ENCODE measurements around the gene FAM89B. TPM values are rescaled to one million over a fixed set of nuclear protein-coding genes. Genes with fewer than 3 reads are reported as not detected.
A peak's percentile ranks its signal among the peaks of the same experiment; 100 is the strongest.

Gene FAM89B
- total RNA-seq, 1 experiment from 2014 or later: 30.2 TPM

DNA sequence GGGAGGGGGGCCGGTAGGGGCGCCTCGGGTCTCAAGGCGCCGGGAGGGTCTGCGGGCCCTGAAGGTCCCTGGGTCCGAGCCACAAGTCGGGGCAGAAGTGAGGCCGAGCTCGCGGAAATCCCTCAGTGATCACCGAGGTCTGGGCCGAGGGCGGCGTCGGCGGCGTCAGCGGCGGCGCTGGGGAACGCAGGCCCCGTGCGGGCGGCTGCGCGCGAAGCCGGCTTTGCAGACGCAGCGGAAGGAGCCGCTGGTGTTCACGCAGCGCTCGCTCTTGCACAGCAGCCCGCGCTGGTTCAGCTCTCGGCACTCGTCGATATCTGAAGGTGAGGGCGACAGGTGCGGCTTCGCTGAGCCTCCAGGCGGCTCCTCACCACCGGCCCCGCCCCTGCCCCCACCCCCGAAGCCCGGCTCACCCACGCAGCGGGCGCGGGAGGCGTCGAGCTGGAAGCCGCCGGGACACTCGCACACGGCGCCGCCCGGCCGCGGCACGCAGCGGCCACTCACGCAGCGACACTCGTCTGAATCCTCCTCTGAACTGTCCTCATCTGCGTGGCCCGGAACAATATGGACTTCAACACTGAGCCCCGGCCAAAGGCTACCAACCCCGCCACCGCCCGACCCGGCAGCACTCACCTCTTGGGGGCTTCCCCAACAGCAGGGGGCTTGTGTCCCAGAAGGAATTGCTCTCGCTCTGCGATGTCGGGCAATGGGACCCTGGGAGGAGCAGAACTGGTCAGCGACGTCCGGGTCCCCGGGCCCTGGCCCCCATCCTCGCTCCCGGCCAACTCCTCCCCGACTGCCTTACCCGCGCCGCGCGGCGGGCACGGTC lies 33.2 kb upstream of the FAM89B start:
- no peak for DNase-seq (ENCODE audit: low read depth)

DNA sequence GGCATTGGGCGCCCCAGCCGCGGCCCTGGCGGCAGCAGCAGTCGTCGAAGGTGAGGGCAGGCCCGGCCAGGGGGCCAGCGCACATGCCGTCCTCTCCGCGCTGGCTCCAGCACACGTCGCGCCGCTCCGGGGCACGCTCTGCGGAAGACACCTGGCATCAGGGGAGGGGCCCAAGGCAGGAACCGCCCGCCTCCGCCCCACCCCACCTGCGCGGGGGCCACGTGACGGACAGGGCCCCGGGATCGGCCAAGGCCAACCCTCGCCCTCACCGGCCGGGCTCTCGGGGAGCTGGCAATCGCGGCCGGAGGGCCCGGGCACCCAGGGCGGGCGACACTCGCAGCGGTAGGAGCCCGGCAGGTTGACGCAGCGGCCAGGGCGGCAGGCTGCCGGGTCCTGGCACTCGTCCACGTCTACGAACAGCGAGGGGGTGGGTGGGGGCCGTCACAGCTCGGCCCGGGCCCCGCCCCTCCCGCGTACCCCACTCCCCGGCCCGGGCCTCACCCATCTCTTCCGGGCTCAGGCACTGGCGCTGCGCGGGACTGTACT lies 32.5 kb upstream of the FAM89B start:
- no peak for DNase-seq (ENCODE audit: low read depth)

DNA sequence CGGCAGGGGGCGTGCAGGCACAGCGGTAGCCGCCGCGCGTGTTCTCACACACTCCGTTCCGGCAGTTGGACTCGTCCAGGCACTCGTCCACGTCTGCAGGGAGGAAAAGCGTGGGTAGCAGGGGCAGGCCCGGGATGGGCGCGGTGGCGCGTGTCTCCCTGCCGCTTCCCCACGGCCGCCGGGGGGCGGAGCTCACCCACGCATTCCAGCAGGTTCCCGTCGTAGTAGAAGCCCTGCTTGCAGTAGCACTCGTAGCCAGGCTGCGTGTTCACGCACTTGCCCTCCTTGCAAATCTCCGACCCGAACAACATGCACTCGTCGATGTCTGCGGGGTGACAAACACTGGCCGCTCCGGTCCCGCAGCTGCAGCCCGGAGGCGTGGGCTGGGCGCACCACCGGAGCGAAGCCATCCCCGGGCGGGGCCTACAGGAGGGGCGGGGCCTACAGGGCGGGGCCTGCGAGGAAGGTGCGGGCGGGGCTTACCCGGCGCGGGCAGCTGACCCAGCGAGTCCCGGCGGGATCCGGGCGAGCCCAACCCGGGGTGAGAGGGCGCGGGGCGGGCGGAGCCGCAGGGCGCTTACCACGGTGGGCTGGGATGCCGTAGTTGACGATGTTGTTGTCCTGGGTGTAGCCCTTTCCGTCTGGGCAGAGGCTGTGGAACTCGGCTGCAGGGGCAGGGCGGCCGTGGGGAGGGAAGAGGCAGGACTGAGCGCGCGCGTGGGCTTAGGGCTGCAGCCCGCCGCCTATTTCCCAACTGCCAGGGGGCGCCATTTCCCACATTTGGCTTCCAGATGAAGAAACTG lies 31.8 kb upstream of the FAM89B start:
- DNase-seq (ENCODE audit: low read depth): peak; percentile 93

DNA sequence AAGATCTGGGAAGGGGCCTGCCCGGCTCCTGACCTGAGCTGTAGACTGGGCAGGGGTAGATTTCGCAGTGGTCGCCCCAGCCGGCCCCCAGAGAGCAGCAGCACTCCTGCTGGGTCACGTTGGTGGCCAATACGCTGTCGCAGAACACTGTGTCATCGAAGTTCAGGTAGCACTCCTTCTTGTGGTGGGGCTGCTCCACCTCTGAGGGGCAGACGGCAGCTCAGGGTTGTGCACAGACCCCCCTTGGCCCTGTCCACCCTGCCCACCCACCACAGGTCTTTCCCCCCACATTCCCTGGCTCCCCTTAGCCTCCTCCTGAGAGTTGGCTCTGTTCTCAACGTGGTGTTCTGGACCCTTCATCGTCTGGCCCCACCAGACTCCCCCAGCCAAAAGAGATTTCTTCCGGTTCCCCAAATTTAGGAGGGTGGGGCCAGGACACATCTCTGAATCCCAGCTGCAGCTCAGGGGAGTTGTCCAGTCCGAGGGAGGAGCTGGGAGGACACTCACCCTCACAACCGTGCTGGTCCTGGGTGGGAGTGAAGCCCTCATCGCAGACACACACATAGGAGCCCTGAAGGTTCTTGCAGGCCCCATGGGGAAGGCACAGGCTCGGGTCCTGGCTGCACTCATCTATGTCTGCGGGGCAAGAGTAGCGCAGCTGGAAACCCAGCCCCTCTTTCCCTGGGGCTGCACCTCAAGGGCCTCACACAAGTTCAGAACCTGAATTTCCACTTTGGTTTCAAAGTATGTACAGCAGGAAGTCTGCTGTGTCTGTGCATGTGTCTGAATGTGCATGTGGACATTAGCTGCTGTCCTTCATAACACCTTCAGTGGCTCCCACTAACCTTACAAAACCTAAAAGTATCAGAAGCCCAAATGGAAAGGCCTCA lies 31.0 kb upstream of the FAM89B start:
- DNase-seq (ENCODE audit: low read depth): no peak

DNA sequence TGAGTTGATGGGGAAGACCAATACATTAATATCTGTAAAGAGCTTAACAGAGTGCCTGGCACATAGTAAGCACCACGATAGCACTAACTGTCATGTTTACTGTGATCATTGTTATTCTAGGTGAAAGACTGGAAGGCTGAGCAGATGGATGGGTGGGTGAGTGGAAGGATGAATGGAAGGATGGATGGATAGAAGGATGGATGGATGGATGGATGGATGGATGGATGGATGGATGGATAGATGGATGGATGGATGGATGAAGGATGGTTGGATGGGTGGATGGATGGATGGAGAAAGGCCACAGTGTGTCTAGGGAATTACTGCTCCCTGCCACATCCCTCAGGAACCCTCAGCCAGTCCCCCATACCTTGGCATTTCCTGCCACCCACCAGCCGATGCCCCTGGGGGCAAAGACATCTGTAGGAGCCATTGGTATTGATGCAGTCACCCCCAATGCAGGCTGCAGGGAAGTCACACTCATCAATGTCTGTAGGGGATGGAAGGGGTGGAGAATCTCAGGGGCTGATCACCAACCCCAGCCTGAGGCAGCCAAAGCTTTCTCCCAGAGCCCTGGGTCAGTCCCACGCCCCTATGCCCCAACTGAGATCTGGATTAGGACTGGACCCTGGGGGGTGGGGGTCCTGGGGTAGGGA lies 29.5 kb upstream of the FAM89B start:
- DNase-seq (ENCODE audit: low read depth): no peak

DNA sequence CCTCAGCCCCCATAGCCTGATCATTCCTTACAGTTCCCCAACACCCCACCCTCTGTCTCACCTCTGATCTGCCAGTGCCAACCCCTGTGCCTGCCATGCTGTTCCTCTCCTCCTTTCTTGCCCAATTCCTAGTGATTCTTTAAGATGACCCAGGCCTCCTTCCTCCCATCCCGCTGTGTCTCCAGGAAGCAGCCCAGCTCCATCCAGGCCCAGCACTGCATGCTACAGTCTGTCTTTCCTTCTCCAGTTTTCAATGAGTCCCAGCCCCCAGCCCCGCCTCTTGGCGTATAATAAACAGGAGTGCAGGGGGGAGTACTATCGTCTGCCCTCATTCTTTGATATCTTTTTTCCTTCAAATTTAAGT lies 26.5 kb upstream of the FAM89B start:
- DNase-seq (ENCODE audit: low read depth): no peak

DNA sequence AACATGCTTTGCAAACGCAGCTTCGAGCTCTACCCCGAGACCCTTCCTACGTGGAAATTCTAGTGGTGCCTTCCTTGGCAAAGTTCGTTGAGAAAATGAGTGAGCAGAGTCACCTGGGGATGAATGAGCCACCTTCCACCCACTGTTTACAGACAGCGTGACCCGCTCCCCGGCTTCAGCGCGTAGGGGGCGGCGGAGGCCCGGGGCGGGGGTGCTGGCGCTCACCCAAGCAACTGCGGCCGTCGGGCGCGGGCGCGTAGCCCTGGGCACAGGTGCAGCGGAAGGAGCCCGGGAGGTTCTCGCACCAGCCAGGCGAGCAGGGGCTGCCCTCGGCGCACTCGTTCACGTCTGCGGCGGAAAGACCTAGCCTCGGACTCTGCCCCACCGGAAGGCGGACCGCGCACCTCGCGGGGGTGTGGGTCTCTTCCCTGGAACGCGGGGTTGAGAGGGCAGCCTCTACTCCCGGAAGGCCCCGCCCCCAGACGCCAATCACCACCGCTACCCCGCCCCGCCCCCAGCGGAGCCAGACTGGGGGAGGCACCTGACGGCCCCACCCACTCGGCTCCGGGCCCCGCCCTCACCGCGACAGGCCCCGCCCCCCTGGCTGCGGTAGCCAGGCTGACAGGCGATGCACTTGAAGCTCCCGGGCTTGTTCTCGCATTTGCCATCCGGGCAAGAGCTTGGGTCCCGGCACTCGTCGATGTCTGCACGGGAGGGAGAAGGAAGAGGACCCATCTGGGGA lies 25.9 kb upstream of the FAM89B start:
- peak; percentile 51 for DNase-seq (ENCODE audit: low read depth)

DNA sequence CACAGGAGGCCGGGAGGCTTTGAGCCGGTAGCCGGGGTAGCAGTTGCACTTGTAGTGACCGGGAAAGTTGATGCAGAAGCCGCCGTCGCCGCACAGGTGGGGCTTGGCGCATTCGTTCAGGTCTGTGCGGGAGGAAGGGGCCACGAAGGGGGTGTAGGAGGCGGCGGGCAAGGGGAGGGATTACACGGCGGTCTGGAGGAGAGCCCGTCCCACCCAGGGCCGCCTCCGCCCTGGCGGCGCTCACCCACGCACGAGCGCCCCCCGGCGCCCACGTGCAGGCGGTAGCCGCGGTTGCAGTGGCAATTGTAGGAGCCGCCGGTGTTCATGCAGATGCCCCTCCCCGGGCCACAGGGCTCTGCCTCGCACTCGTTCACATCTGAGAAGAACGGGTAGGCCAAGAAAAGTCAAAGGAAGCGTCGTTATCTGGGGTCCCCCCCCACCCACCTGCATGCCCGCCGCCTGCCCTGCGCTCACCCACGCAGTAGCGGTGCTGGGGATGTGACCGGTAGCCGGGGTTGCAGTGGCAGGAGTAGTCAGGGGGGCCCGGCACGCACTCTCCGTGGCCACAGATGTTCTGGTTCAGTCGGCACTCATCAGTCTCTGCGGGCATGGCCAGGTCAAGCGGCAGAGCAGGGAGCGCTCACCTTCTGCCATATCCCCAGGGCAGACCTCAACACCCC lies 24.8 kb upstream of the FAM89B start:
- no peak for DNase-seq (ENCODE audit: low read depth)

DNA sequence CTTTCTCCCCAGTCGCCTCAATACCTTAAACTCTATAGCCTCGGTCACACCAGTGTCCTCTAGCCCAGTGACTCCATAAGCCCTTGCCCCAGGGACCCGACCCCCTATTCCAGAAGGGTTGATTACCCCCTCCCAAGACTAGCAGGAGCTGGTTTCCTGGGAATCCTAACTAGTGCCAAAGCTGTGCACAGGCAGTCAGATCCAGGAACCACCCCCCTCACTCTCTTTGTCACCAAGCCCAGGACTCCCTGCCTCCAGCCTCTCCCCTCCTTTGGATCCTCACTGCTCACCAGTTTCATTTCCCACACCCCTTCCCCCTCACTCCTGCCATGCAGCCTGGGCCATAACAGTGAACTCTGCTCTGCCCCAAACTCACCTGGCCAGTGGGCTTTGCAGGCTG lies 23.9 kb upstream of the FAM89B start:
- DNase-seq (ENCODE audit: low read depth): no peak

DNA sequence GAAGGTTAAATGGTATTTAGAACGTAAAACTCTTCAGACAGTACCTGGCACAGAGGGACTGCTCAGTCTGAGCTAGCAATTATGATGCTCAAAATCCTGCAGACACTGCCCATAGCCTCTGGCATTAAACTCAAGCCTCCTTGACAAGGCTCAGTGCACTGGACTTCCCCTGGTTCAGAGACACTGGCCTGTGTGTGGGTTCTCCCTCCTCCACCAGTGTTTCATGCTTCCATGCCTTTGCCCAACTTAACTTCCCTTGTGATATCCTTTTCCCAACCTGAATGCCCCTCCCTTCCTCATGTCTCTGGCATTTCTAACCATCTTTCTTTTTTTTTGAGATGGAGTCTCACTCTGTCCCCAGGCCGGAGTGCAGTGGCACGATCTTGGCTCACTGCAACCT lies 23.2 kb upstream of the FAM89B start:
- no peak for DNase-seq (ENCODE audit: low read depth)

DNA sequence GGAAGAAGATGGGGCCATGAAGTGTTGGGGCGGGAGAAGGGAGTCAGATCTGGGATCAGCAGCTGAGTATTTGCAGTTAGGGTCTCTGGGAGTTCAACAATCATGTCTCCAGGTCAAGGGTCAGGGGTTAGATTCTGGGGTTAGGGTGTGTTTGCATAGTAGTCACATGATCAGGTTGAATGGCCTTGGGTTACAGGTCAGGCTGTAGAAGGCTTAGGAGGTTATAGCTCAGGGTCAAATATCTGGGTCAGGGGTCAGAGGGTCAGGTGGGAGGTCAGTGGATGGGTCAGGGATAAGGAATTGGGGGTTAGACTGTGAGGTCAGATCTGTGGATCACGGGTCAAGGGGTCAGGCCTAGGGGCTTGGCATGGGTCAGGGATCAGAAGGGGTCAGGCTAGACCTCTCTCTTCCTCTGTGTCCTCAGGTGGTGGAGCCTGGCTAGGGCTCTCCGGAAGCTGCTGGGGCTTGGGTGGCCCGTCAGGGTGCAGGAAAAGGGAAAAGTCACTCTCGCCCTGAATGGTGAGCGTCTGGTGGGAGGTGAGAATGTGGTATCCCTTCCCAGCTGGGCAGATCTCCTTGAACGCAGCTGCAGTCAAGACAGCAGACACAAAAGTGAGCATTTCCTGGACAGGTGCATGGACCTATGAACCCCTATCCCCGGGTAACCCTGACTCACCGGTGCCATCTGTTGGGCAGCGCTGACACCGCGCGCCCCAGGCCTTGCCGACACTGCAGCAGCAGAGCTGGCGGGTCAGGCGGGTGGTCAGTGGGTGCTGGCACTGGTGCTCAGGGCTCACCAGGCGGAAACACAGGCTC lies 20.6 kb upstream of the FAM89B start:
- DNase-seq (ENCODE audit: low read depth): no peak

DNA sequence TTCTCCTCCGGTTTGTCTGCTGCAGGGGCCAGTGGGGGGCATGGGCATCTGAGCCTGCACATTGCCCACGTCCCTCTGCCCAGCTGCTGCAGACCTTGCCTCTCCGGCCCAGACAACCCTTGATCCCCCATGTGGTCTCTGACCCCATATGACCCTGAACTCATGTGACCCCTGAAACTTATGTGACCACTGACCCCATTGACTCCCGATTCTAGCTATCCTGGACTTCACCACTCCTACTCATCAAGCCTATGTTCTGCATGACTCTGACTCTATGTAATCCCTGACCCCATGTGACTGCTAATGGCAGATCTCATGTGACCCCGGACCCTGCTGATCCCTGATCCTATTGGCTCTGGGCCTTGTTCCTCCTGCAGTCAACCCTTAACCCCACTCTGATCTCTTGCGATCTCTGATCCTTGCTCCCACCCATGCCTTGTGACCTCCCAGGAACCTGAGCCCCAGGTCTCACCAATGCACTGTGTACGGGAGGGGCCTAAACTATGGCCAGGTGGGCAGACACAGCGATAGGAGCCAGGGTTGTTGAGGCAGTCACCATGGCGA lies 19.9 kb upstream of the FAM89B start:
- DNase-seq (ENCODE audit: low read depth): no peak

DNA sequence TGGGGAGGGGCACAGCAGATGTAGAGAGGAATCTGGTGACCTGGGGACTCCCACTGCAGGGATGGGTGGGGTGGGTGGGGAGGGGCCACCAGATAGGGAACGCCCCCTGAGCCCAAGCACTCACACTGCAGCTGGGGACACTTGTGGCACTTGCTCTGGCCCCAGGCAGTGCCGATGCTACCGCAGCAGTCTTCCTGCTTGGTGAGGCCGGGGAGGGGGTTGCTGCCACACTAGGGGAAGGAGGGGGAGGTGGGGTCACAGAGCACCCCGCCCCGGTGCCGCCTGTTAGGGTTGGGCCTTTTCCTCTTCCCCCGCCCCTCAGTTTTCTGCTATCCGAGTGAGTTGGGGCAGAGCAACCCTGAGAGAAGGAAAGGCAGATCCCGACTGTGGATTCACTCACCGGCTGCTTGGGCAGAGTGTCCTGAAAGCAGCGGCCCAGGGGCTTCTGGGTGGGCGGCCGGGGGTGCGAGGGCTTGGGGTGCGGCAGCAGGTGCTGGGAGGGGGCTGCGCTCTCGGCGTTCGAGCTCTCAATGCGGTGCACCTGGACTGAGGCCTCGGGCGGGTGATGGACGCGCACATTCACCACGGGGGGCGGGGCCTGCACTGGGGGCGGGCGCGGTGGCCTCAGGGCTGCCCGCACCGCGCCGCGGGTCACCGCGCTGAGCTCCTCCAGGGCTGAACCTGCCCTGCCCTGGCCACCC lies 18.9 kb upstream of the FAM89B start:
- no peak for DNase-seq (ENCODE audit: low read depth)

DNA sequence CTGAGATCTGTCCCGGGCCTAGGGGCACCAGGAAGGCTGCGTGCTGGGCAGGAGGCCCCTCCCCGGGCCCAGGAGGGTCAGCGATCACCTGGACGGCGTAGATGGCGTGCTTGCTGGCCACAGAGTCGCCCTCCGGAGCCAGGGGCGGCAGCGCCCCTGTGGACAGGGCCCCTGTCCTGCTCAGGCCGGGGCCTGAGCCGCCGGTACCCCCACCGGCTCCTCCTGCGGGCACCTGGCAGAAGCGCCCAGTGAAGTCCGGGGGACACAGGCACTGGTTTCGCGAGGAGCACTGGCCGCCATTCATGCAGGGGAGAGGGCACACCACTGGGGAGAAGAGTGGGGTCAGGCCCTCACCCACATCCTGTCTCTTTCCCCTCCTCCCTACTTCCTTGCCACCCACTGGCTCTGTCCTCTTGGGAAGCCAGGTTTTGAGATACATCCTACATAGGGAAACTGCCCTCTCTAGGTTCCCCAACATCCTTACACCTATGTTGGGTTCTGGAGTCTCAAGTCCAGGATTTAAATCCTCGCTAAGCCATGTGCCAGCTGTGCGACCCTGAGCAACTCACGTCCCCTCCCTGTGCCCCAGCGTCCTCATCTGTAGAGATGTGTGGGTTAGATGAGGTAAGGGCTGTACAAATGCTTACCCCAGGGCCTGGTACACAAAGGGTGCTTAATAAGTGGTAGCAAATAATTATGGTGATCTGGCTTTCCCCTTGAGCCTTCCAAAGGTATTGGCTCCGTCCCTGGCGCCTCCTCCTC lies 18.1 kb upstream of the FAM89B start:
- DNase-seq (ENCODE audit: low read depth): peak; percentile 18

DNA sequence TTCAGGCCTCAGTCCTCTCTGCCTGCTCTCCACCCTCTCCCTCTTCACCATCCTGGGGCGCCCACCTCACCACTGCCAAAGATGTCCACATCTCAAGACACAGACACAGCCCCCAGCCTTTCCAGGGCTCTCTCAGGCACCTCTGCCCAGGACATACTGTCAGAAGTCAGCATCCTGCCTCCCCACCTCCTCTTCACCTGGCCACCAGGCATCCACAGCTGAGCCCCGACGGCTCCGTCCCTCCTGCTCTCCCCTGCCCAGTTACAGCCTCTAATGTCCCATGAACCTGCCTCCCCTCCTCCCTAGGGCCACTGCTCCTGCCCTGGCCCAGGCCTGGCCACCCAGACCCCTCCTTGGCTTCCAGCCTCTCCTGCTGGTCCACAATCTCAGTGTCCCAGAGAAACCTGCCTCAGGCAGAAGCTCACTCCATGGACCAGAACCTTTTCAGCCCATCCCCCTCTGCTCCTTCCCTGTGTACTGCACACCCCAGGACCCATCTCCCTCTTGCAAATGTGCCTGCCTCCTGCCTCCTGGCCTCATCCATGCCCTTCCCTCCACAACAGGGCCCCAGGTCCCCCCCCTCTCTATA lies 17.4 kb upstream of the FAM89B start:
- no peak for DNase-seq (ENCODE audit: low read depth)

DNA sequence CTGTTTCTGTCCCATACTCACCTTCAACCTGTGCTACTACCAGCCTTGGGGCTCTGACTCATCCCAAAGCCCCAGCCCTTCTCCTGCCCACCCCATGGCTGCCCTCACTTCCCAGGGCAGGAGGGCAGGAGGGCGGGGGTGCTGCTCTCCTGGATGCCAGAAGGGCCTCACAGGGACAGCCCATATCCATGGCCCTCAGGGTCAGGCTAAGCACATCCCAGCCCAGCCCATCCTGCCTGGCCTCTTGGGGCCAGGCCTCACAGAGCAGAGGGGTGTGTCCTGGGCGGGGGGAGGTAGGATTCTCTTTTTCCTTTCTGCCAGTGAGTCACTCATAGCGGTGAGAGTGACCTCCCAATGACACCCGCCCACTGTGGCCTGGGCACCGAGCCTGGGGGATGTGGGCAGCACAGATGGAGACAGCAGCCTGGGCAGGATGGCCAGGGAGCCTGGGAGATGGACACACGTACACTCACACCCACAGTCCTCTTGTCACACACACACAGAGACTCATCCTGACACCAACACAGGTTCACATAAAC lies 16.6 kb upstream of the FAM89B start:
- peak; percentile 95 for DNase-seq (ENCODE audit: low read depth)

Data from Daoy (cell line).